Mucosa of rectum (tissue), 2 donors: ENCODE measurements around the gene SLC29A1.
A peak's percentile ranks its signal among the peaks of the same experiment; 100 is the strongest.

Source experiments
- H3K27ac ChIP-seq, 2 donors: one replicate each; pipeline ENCODE4 v1.7.0; 2013; ENCODE audit warnings: inconsistent platforms in 2 of 2, low read depth in 2 of 2, low read length in 2 of 2
- H3K27me3 ChIP-seq, 2 donors: one replicate each; pipeline ENCODE4 v1.7.0; 2013; ENCODE audit warnings: low read length in 2 of 2; ENCODE audit not compliant: control insufficient read depth in 2 of 2, insufficient read depth in 2 of 2
- H3K36me3 ChIP-seq, 2 donors: one replicate each; pipeline ENCODE4 v1.7.0; 2013; ENCODE audit warnings: low read length in 2 of 2; ENCODE audit not compliant: control insufficient read depth in 2 of 2, insufficient read depth in 2 of 2
- H3K4me1 ChIP-seq, 2 donors: one replicate each; pipeline ENCODE4 v1.7.0; 2013; ENCODE audit warnings: low read length in 2 of 2, mild to moderate bottlenecking in 1 of 2; ENCODE audit not compliant: control insufficient read depth in 2 of 2, insufficient read depth in 2 of 2
- H3K4me3 ChIP-seq, 2 donors: one replicate each; pipeline ENCODE4 v1.7.0; 2013; ENCODE audit warnings: low read length in 2 of 2
- H3K9ac ChIP-seq, 2 donors: one replicate each; pipeline ENCODE4 v1.7.0; 2013; ENCODE audit warnings: low read length in 2 of 2, low read depth in 1 of 2, mild to moderate bottlenecking in 1 of 2
- H3K9me3 ChIP-seq, 2 donors: one replicate each; pipeline ENCODE4 v1.7.0; 2013; ENCODE audit warnings: low read length in 2 of 2; ENCODE audit not compliant: control insufficient read depth in 2 of 2
- donor health status: healthy.
- donor health status: Normal muscosa, but diverticular disease.

Gene SLC29A1

GRCh38 chr6:44223319-44224028 lies at the start of gene SLC29A1:
Gene SLC29A1 (plus strand): TSS chr6:44223595. CDS start chr6:44227314, 3,719 bp downstream.
- Histone ChIP-seq H3K27ac (peak within 1 kb of the TSS in 1 of 2 donors; percentile 56), H3K4me1 (peaks cover 35 to 37% of the 10 kb centered on the region in 2 donors), H3K9me3 (no peaks in the 10 kb centered on the region), H3K27me3 (no peaks in the 10 kb centered on the region), H3K9ac (peak within 1 kb of the TSS; percentile 24 to 45), H3K4me3 (peak within 1 kb of the TSS; percentile 61 to 67), H3K36me3 (no peaks in the 10 kb centered on the region)

GRCh38 chr6:44176130-44176761 lies 47.1 kb upstream of the SLC29A1 start:
- Histone ChIP-seq H3K27me3 (peaks cover 0 to 3% of the 10 kb centered on the region in 2 donors), H3K4me1 (peaks cover 5 to 10% of the 10 kb centered on the region in 2 donors), H3K36me3 (no peaks in the 10 kb centered on the region), H3K9ac (no peak overlapping the region), H3K4me3 (no peak overlapping the region), H3K9me3 (no peaks in the 10 kb centered on the region), H3K27ac (no peak overlapping the region)

DNA sequence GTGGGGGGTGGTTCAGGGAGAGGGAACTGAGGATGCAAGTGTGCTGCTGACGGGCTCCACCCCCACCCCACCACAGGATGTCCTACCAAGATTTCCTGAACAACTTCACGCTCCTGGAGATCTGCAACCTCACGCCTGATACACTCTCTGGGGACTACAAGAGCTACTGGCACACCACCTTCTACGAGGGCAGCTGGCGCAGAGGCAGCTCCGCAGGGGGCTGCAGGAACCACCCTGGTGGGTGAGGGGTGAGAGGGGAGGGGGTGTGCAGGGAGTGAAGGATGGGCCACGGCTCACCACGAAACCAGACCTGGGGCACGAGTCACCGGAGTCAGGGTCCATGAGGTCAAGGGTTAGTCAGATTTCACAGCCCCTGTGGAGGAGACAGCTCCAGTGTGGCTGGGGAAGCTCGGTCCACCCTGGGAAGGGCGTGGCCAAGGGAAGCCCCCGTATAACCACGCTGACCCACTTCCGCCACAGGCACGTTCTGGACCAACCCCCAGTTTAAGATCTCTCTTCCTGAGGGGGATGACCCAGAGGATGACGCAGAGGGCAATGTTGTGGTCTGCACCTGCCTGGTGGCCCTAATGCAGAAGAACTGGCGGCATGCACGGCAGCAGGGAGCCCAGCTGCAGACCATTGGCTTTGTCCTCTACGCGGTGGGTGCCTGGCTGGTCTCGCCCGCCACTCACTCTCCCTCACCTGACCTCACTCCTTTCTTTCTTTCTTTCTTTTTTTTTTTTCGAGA lies 46.5 kb upstream of the SLC29A1 start:
- Histone ChIP-seq H3K27me3 (peaks cover 0 to 3% of the 10 kb centered on the region in 2 donors), H3K4me1 (peaks cover 5 to 10% of the 10 kb centered on the region in 2 donors), H3K27ac (no peak overlapping the region), H3K9ac (no peak overlapping the region), H3K9me3 (no peaks in the 10 kb centered on the region), H3K36me3 (no peaks in the 10 kb centered on the region), H3K4me3 (peak overlapping the region in 1 of 2 donors; percentile 28)

DNA sequence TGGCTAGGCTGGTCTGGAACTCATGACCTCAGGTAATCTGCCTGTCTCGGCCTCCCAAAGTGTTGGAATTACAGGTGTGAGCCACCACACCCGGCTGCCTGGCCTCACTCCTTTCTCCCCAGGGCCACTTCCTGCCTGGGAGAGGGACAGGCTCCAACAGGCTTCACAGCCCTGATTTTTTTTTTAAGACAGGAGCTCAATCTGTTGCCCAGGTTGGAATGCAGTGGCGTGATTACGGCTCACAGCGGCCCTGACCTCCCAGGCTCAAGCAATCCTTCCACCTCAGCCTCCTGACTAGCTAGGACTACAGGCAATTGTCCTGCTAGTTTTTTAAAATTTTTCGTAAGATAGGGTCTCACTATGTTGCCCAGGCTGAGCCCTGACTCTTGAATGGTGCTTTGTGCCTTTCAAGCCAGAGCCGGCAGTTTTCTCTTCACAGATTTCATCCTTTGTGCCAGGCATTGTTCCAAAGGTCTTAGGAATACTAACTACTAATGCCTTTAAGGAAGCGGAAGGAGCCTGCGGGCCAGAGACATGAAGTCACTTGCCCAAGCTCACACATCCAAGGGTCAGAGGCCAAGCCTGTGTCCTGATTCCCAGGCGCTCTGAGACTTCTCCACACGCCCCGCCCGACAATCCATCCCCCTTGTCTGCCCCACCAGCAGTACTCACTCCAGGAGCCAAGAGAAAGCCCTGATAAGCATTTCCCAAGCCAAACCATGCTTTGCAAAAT lies 45.5 kb upstream of the SLC29A1 start:
- Histone ChIP-seq H3K4me3 (no peak overlapping the region), H3K9me3 (no peaks in the 10 kb centered on the region), H3K27ac (peak overlapping the region in 1 of 2 donors; percentile 42), H3K4me1 (peaks cover 5 to 8% of the 10 kb centered on the region in 2 donors), H3K27me3 (peaks cover 0 to 3% of the 10 kb centered on the region in 2 donors), H3K9ac (no peak overlapping the region), H3K36me3 (no peaks in the 10 kb centered on the region)

GRCh38 chr6:44178424-44179071 lies 44.8 kb upstream of the SLC29A1 start:
- Histone ChIP-seq H3K27me3 (peaks cover 0 to 3% of the 10 kb centered on the region in 2 donors), H3K4me3 (no peak overlapping the region), H3K27ac (no peak overlapping the region), H3K36me3 (no peaks in the 10 kb centered on the region), H3K9me3 (no peaks in the 10 kb centered on the region), H3K9ac (no peak overlapping the region), H3K4me1 (peaks cover 5 to 7% of the 10 kb centered on the region in 2 donors)

GRCh38 chr6:44179072-44179536 lies 44.3 kb upstream of the SLC29A1 start:
- Histone ChIP-seq H3K36me3 (no peaks in the 10 kb centered on the region), H3K4me3 (no peak overlapping the region), H3K27ac (no peak overlapping the region), H3K9me3 (no peaks in the 10 kb centered on the region), H3K4me1 (peaks cover 5 to 7% of the 10 kb centered on the region in 2 donors), H3K27me3 (peaks cover 0 to 3% of the 10 kb centered on the region in 2 donors), H3K9ac (no peak overlapping the region)

DNA sequence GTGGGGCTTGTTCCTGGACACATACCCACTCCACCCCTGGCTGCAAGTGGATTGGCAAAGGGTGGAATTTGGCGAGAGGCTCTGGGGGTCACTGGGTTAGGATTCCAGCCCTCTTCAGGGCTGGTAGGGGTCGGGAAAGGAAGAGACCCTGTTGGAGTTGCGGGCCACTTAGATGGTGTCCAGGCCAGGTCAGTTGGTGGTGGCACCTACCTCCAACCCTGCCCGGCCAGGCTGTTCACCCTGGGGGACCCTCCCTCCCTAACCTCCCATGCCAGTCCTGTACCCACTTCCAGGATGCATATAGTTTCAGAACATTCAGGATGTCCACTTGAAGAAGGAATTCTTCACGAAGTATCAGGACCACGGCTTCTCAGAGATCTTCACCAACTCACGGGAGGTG lies 43.7 kb upstream of the SLC29A1 start:
- Histone ChIP-seq H3K4me1 (peaks cover 5 to 7% of the 10 kb centered on the region in 2 donors), H3K27ac (no peak overlapping the region), H3K9me3 (no peaks in the 10 kb centered on the region), H3K36me3 (no peaks in the 10 kb centered on the region), H3K4me3 (no peak overlapping the region), H3K9ac (no peak overlapping the region), H3K27me3 (peaks cover 0 to 3% of the 10 kb centered on the region in 2 donors)

GRCh38 chr6:44180406-44180805 lies 43.0 kb upstream of the SLC29A1 start:
- no peak overlapping the region for H3K27ac ChIP-seq
- H3K4me1 ChIP-seq = peaks cover 5 to 7% of the 10 kb centered on the region in 2 donors
- no peaks in the 10 kb centered on the region for H3K9me3 ChIP-seq
- H3K4me3 ChIP-seq = no peak overlapping the region
- H3K9ac ChIP-seq = no peak overlapping the region
- peaks cover 0 to 3% of the 10 kb centered on the region in 2 donors for H3K27me3 ChIP-seq
- H3K36me3 ChIP-seq = no peaks in the 10 kb centered on the region

GRCh38 chr6:44180886-44181285 lies 42.5 kb upstream of the SLC29A1 start:
- Histone ChIP-seq H3K9ac (no peak overlapping the region), H3K4me1 (peaks cover 5 to 7% of the 10 kb centered on the region in 2 donors)

More at GRCh38 chr6:44180886-44181285, 42.5 kb upstream of the SLC29A1 start:
- Histone ChIP-seq H3K27ac (no peak overlapping the region), H3K36me3 (no peaks in the 10 kb centered on the region), H3K27me3 (peaks cover 0 to 3% of the 10 kb centered on the region in 2 donors), H3K4me3 (no peak overlapping the region), H3K9me3 (no peaks in the 10 kb centered on the region)
